GM21526 (cell line): Measurements from ENCODE around the gene CSNK1G2.

Experiments
- ATAC-seq: cut with Tn5 transposase; IDR thresholded peaks from one replicate; pipeline ENCODE4 v1.9.1; 2021; ENCODE audit warnings: moderate library complexity; ENCODE audit not compliant: unreplicated experiment, low FRiP score

Gene CSNK1G2

DNA sequence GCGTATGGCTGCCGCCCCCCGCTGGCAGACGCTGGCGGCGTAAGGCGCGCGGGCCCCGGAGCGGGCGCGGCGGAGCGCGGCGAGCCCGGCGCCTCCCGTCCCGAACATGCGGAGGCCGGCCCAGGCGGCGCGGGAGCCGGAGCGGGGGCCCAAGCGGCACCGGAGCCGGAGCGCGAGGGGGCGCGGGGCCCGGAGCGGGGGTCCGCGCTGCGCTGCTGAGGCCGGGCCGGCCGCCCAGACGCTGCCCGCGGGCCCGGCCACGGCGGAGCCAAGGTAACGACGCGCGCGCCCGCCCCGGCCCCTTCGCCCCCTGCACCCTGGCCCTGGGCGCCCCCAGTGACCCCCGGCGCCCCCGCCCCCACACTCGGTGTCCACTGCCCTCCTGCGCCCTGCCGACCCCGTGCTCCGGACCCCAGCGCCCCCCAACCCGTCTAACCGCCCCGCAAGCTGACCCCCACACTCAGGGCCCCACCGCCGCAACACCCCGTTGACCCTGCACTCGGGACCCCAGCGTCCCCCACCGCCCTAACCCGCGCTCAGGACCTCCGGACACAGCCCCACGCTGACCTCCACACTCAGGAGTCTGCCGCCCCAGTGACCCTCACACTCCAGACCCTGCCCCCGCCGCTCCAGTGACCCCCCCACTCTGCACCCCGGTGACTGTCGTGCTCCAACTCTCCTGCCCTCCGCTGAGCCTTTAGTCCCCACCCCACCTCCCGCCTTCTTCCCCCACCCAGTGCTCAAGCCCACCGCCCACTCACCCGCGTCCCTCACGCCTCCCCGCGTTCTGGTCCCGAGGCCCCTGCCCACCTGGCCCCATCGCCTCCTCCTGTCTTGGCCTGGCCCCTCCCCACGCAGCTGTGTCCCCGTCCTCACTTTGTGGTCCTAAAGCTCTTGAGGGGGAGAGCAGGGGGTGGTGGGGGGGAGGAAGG lies at the start of gene CSNK1G2:
TSS of gene CSNK1G2 (plus strand) at position 27 of the 932 bp plus-strand sequence. CDS start 28,601 bp downstream, outside the sequence.
- peak; percentile 49 for ATAC-seq

DNA sequence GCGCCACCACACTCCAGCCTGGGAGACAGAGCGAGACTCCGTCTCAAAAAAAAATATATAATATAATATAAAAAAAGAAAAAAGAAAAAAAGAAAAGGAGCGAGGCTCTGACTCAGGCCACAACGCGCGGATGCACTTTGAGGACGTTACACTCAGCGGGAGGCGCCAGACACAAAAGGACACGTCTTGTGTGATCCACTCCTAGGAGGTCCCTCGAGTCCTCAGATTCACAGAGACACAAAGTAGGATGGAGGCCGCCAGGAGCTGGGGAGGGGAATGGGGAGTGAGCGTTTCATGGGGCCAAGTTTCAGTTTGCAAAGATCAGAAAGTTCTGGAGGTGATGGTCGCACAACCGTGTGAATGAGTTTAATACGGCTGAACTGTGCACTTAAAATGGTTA lies 47.2 kb upstream of the CSNK1G2 start:
- ATAC-seq: no peak

DNA sequence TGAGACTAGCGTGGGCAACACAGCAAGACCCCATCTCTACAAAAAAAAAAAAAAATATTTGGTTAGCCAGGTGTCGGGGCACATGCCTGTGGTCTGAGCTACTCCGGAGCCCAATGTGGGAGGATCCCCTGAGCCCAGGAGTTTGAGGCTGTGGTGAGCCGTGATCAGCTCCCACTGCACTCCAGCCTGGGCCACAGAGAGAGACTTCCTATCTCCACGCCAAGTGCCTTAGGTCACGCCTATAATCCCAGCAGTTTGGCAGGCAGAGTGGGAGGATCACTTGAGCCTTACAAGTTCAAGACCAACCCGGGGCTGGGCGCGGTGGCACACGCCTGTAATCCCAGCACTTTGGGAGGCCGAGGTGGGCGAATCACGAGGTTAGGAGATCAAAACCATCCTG lies 44.5 kb upstream of the CSNK1G2 start:
- no peak for ATAC-seq

DNA sequence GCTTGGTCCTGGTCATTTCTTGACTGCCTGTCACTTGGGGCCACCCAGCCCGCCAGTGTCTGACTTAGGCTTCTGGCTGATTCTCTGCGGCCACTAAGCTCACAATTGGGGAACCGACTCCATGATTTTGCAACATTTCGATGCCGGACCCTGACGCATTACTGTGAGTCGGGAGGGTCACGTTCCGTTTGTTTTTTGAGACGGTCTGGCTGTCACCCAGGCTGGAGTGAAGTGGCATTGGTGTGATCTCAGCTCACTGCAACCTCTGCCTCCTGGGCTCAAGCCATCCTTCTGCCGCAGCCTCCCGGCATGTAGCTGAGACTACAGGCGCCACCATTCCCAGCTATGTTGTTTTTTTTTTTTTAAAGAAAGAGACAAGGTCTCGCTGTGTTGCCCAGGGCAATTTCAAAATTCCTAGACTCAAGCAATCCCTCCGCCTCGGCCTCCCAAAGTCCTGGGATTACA lies 39.0 kb upstream of the CSNK1G2 start:
- no peak for ATAC-seq

DNA sequence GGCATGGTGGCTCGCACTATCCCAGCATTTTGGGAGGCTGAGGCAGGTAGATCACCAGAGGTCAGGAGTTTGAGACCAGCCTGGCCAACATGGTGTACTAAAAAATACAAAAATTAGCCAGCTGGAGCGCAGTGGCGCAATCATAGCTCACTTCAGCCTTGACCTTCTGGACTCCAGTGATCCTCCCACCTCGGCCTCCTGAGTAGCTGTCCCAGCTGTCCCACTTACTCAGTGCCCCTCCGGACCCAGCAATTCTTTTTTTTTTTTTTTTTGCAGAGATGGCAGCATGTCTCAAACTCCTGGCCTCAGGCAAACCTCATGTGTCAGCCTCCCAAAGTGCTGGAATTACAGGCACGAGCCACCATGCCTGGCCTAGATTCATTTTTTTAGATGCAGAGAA lies 38.0 kb upstream of the CSNK1G2 start:
- no peak for ATAC-seq

DNA sequence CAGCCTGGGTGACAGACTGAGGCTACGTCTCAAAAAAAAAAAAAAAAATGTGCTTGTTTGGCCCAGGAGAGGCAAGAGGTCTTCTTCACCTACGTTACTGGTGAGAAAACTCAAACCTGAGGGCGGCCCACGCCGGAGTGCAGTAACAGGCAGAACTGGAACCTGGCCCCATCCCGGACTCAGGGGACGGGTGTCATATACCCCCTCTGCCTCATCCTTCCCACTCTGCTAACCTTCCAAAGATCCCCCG lies 36.2 kb upstream of the CSNK1G2 start:
- no peak for ATAC-seq

DNA sequence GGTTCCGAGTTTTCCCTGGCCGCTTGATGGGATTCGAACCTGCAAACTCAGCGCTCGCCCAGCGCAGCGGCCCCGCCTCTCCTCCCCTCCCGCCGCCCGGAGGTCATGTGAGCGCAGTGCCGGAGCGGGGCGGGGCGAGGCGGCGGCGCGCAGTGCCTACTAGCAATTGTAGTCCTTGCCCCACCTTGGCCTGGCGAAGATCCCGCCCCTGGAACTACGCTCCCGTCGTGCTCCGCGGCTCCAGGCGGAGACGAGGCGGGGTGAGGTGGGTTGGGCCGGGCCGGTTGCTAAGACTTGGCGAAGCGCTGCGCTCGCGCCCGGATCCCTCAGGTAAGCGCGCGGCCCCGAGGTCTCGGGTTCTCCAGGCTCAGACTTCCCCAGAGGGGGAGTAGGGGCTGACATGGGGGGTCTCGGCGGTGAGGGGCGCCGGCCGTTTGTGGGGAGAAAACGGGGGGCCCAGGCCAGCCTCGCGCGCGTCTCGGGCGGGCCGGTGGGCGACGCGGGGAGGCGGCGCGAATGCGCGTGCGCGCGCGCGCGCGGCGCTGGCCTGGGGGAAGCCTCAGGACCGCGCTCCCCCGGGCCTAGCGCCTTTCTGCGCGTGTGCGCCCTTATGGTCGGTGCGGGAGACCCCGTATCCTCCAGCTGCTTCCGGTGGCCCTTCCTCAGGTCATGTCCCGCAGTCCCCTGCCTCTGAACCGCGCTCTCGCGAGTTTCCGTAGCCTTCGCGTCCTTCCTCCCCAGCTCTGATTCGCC lies 35.7 kb upstream of the CSNK1G2 start, which contains the start of the genes ADAT3 and SCAMP4:
TSS of gene ADAT3 (plus strand) at position 290 of the 753 bp plus-strand sequence. CDS start 6,649 bp downstream, outside the sequence.
TSS of gene SCAMP4 (plus strand) at position 290 of the 753 bp plus-strand sequence. CDS start 9,621 bp downstream, outside the sequence.
- ATAC-seq: peak; percentile 60

DNA sequence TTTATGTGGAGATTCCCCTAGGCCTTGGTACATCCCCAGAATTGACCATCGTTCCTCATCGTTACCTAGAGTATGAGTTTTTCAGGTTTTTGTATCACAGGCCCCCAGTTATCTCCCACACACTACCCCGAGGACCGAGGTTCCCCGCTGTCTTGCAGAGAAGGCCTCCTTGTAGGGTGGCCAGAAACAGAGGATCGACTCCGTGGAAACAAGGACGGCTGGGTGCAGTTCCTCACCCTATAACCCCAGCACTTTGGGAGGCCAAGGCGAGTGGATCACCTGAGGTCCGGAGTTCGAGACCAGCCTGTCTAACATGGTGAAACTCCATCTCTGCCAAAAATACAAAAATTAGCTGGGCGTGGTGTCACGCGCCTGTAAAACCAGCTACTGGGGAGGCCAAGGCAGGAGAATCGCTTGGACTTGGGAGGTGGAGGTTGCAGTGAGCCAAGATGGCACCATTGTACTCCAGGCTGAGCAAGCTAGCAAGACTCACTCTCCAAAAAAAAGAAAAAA lies 35.1 kb upstream of the CSNK1G2 start:
- no peak for ATAC-seq

DNA sequence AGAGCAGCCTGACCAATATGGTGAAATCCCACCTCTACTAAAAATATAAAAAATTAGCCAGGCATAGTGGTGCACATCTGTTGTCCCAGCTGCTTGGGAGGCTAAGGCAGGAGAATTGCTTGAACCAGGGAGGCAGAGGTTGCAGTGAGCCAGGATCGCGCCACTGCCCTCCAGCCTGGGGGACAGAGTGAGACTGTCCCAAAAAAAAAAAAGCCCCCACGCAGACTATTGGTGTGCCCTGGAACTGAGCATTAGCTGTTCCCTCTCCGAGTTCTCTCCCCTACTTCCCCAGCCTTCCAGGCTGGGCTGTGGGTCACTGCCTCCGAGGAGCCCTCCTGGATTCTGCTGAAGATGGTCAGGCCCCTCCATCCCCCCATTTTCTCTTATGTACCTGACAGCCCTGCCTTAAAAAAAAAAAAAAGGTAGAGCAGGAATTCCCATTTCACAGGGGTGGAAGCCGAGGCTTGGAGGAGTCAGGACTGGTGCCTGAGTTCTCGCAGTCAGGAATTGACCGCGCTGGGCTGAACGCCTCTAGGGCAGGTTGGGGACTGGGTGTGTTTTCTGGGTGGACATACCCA lies 33.9 kb upstream of the CSNK1G2 start:
- no peak for ATAC-seq

DNA sequence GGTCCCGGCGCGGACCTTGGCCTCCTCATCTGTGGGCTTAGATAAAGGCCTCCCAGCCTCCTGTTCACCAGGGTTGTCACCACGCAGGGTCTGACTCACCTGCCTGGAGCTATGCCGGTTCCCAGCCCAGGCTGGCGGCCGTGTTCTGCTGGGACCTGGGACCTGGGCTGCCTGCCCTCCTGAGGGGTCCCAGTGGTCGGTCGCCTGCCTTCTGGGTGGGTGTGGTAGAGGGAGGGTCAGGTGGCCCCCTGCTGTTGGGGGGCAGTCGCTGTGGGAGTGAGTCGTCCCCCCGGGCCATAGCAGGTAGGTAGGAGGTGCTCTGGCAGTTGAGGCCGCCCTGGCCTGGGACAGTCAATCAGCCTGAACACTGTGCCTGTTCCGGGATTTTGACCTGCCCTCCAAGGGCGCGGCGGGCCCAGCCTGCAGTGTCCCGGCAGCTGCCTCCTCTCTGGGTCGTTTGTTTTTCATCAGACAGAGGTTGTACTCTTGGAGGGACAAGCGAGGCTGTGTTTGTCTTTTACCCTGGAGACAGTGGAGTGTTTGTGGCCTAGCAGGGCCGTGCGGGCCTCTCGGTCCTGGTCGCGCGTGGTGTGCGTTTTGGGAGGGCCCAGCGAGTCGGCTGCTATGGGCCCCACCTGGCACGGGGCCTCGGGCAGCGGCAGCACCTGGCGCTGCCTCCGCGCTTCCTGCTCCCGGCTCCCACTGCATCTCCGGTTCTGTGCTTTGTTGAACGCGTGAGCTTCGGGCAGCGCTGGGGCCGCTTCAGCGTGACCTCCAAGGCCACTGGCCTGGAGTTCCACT lies 33.2 kb upstream of the CSNK1G2 start:
- ATAC-seq: no peak

DNA sequence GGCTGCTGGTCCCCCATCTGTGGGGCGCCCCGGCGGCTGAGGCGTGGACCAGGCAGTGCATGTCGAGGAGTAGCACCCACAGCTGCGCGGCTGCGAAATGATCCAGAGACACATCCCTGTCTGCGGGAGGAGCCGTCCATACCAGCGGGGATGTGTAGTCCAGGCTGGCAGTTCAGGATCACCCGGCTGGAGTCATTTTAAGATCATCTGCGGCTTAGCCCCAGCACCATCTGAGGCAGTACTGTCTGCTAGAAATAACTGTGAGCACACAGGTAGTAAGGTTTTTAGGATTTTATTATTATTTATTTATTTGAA lies 32.7 kb upstream of the CSNK1G2 start:
- no peak for ATAC-seq

DNA sequence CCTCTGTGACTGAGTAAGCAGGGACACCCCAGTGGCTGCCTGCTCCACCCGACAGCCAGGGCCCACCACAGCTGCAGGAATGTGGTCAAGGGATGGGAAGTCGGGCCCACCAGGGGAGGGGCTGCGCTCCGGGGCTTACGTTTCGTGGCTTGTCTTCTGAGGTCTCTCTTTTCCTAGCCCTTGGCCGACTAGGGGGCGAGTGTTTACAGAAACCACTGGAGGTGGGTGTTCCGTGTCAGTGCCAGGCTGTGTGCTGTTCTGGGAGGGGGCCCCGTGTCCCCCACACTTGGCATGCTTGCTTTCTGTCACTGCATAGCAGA lies 31.3 kb upstream of the CSNK1G2 start:
- ATAC-seq: no peak

DNA sequence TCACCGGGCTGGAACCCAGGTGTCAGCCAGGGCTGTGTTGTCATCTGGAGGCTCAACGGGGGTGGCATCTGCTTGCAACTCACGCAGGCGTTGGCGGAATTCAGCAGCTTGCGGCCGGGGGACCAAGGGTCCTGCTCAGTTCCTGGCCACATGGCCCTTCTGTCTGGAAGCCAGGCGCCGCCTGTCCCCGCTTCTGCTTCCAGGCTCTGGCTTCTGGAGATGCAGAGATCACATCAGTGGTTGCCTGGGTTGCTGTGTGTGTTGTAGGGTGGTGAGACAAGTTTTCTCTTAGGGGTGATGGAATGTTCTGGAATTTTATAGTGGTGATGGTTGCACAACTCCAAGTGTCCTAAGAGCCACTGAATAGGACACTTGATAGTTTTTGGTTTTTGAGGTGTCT lies 30.8 kb upstream of the CSNK1G2 start:
- ATAC-seq: no peak

DNA sequence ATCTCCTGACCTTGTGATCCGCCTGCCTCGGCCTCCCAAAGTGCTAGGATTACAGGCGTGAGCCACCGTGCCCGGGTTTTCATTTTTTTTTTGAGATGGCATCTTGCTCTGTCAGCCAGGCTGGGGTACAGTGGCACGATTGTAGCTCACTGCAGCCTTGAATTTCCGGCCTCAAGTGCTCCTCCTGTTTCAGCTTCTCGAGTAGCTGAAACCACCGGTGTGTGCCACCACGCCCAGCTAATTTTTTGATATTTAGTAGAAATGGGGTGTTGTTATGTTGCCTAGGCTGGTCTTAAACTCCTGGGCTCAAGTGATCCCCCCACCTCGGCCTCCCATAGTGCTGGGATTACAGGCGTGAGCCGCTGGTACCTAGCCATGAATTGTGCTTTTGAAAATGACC lies 29.9 kb upstream of the CSNK1G2 start:
- no peak for ATAC-seq

DNA sequence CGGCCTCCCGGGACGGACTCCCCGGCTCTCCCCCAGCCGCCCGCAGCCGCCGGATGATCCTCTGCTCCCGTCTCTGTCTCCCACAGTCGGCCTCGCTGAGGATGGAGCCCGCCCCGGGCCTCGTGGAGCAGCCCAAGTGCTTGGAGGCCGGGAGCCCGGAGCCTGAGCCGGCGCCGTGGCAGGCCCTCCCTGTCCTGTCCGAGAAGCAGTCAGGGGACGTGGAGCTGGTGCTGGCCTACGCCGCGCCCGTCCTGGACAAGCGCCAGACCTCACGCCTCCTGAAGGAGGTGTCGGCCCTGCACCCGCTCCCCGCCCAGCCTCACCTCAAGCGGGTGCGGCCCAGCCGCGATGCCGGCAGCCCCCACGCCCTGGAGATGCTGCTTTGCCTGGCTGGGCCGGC lies 29.0 kb upstream of the CSNK1G2 start:
- no peak for ATAC-seq

DNA sequence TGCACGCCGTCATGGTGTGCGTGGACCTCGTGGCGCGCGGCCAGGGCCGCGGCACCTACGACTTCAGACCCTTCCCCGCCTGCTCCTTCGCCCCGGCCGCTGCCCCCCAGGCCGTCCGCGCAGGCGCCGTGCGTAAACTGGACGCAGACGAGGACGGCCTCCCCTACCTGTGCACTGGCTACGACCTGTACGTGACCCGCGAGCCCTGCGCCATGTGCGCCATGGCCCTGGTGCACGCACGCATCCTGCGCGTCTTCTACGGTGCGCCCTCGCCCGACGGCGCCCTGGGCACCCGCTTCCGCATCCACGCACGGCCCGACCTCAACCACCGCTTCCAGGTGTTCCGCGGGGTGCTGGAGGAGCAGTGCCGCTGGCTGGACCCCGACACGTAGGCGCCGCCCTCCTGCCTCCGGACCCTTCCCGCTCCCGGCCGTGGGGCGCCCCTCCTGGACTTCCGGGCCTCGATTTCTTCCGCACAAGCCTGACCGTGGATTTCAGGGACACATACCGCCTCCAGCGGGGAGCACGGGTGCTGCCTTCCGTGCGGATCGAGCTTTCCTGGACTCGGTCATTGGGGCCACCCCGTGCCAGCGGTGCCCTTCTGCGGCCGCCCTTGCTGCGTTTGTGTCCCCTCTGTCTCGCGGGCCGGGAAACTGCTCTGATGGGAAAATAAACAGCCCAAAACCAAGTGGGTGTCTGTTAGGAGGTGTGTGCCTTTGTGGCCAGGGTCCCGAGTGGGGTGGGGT lies 28.0 kb upstream of the CSNK1G2 start:
- no peak for ATAC-seq

DNA sequence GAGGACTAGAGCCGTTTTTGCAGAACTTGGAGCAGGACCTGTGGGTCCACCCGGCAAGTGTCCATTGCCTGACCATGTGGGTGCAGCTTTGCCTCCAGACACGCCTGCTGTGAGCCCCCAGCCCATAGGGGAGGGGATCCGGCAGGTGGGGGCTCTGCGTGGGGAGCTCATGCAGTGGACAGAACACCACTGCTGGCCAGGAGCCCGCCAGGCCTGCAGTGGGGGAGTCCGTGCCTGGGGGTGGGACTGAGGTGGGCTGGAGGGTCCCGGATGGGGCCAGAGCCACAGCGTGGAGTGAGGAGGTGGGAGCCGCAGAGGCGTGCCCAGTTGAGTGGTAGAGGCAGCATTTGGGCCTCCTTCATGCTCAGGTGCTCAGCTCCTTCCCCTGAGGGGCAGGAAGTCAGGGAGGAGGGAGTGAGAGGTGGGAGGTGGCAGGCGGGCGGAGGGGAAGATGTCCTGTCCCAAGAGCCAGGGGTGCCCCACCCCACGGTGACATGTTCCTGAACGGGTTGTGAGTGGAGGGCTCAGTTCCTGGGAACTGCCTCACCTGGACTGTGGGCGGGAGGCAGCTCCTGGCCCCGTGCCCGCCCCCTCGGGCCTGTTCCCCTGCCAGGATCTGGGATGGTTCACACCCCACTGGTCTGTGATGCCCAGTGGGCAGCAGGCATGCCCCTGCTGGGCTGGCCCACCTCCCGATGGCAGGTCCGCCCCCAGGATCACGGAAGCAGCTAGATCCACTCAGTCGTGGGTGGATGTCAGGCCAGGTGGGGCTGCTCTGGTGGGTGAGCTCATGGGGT lies 27.0 kb upstream of the CSNK1G2 start:
- ATAC-seq: no peak

DNA sequence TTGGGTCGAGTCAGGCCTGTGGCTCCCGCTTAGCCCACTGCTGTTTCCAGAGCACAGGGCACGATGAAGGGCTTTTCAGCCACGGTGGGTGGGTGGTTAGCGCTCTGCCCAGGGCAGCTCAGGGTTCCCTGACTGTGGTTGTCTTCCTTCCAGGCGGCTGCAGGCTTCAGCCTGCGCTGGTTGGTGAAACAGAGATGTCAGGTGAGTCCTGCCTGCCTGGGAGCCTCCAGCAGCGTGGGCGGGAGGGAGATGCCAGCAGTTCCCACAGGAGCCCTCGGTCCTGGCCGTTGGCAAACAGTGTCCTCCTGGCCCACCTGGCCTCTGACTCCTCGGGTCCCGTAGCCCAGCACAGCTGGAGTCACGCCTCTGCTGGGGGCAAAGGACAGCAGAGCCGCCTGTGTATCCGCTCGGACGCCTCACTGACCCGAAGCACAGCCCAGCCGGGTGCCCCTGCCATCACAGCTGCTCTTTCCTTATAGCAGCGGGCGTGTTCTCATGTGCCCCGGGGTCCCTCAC lies 26.1 kb upstream of the CSNK1G2 start:
- no peak for ATAC-seq

DNA sequence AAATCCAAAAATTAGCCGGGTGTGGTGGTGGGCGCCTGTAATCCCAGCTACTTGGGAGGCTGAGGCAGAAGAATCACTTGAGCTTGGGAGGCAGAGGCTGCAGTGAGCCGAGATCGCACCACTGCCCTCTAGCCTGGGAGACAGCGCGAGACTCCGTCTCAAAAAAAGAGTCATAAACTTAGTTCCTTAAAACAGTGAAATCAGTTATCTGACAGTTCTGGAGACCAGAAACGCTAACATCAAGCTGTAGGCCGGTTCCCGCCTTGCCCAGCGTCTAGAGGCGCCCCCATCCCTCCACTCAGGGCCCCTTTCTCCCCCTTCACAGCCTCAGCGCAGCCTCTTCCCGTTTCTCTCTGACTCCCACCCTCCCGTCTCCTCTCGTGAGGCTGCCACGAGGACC lies 23.8 kb upstream of the CSNK1G2 start:
- no peak for ATAC-seq
